ENCODE results near the gene G0S2. TPM values are rescaled to one million over a fixed set of nuclear protein-coding genes. Genes with fewer than 3 reads are reported as not detected.

The G0S2 gene, protein sequence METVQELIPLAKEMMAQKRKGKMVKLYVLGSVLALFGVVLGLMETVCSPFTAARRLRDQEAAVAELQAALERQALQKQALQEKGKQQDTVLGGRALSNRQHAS
- total RNA-seq (2013): 34.0 TPM
- polyA plus RNA-seq (1,000 to 10,000 TPM in 1 of 3 donors, 100 to 1,000 TPM in 2; 176 to 1,583 (median 373) TPM), polyA minus RNA-seq (197 and 349 TPM in 2 replicates), total RNA-seq (30.5 to 532 (median 145) reads per million in 11 experiments)

DNA sequence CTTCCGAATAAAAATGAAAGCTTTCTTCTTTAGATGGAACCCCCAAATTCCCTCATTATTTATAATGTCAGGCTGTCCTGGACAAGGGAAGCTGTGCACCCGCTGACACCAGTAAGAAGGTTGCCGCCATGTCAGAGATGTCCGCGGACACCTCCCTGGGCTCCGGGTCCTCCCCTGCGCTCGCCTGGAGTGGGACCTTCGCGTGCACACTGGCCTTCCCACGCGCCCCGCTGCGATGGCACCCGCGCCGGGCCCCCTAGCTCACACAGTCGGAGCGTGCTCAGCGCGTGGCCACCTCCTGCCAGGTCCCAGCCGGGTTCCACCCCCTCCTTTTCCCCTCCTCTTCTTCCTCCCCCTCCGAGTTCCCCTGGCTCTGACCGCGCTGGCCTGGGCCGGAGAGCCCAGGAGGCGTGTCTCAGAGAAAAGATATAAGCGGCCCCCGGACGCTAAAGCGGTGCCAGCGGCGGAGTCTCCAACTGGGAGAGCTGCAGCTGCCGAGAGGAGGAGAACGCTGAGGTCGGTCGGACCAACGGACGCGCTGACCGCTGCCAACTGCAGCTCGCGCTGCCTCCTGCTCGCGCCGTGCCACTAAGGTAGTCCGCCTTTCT lies at the start of gene G0S2:
Gene G0S2 (plus strand): TSS at position 456 of the 608 bp plus-strand sequence. CDS start 273 bp downstream, outside the sequence.
- no peaks in the 10 kb centered on the region for H3K9me3 ChIP-seq (replicated peaks in 1 of 2; ENCODE audit: control insufficient read depth in 1 of 2, insufficient read depth in 1 of 2, low read length in 2 of 2)
- peaks cover 73% of the 10 kb centered on the region for H3K4me1 Mint-ChIP-seq
- peaks cover 4 to 31% (median 15%) of the 10 kb centered on the region in 7 donors for H3K9me3 Mint-ChIP-seq
- H3K27me3 ChIP-seq (ENCODE audit: control insufficient read depth in 2 of 2, insufficient read depth in 2 of 2, low read length in 2 of 2): peaks cover 36 to 52% of the 10 kb centered on the region in 2 donors
- DNase-seq: peak; percentile 60 to 91 (median 88)
- peak within 1 kb of the TSS; percentile 38 to 80 (median 46) for H3K4me3 ChIP-seq (replicated peaks in 1 of 3; ENCODE audit: low read depth in 2 of 3, low read length in 3 of 3)
- peak within 1 kb of the TSS; percentile 79 for H3K9ac ChIP-seq (ENCODE audit: insufficient read depth, low read length, poor library complexity, severe bottlenecking)
- TF ChIP-seq, protein P1, sequence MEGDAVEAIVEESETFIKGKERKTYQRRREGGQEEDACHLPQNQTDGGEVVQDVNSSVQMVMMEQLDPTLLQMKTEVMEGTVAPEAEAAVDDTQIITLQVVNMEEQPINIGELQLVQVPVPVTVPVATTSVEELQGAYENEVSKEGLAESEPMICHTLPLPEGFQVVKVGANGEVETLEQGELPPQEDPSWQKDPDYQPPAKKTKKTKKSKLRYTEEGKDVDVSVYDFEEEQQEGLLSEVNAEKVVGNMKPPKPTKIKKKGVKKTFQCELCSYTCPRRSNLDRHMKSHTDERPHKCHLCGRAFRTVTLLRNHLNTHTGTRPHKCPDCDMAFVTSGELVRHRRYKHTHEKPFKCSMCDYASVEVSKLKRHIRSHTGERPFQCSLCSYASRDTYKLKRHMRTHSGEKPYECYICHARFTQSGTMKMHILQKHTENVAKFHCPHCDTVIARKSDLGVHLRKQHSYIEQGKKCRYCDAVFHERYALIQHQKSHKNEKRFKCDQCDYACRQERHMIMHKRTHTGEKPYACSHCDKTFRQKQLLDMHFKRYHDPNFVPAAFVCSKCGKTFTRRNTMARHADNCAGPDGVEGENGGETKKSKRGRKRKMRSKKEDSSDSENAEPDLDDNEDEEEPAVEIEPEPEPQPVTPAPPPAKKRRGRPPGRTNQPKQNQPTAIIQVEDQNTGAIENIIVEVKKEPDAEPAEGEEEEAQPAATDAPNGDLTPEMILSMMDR (IDR thresholded peaks at IDR 0.05): no peak
- H3K4me2 ChIP-seq (replicated peaks; ENCODE audit: extremely low read depth, low read length, poor library complexity, severe bottlenecking): peak within 1 kb of the TSS; percentile 77
- no peaks in the 10 kb centered on the region for H3K79me2 ChIP-seq (ENCODE audit: insufficient read depth, low read length)
- WGBS (ENCODE audit: insufficient coverage): 2% methylated on average over 44 of the region's 47 CpGs
- peaks cover 56 to 57% (median 57%) of the 10 kb centered on the region in 3 donors for H3K27me3 Mint-ChIP-seq (ENCODE audit: low read depth in 3 of 3)
- peaks cover 9% of the 10 kb centered on the region for H4K20me1 ChIP-seq (ENCODE audit: insufficient read depth, low read length)
- H3K4me1 ChIP-seq (ENCODE audit: control insufficient read depth in 1 of 2, insufficient read depth in 2 of 2, low read length in 2 of 2): peaks cover 48 to 51% of the 10 kb centered on the region in 2 donors
- peaks cover 13 to 46% of the 10 kb centered on the region in 2 donors for H3K36me3 Mint-ChIP-seq
- H3K4me3 Mint-ChIP-seq: peak within 1 kb of the TSS; percentile 94 to 96
- H2AFZ ChIP-seq (ENCODE audit: insufficient read depth, low read depth, low read length, poor library complexity, severe bottlenecking): peak within 1 kb of the TSS; percentile 54
- no peaks in the 10 kb centered on the region for H3K36me3 ChIP-seq (replicated peaks in 1 of 2; ENCODE audit: control insufficient read depth in 1 of 2, insufficient read depth in 2 of 2, low read length in 2 of 2)
- intact Hi-C loops (cut with micrococcal nuclease): loop anchor here in 1 of 2 donors (5.0 to 10.0 kb wide), 3 partner anchors 33 to 92 kb away; no protein-coding TSS in a partner anchor
- H3K27ac Mint-ChIP-seq: peak within 1 kb of the TSS; percentile 92 to 98 (median 96)
- peak within 1 kb of the TSS; percentile 18 to 90 for H3K27ac ChIP-seq (ENCODE audit: low read depth in 1 of 2, low read length in 2 of 2)

DNA sequence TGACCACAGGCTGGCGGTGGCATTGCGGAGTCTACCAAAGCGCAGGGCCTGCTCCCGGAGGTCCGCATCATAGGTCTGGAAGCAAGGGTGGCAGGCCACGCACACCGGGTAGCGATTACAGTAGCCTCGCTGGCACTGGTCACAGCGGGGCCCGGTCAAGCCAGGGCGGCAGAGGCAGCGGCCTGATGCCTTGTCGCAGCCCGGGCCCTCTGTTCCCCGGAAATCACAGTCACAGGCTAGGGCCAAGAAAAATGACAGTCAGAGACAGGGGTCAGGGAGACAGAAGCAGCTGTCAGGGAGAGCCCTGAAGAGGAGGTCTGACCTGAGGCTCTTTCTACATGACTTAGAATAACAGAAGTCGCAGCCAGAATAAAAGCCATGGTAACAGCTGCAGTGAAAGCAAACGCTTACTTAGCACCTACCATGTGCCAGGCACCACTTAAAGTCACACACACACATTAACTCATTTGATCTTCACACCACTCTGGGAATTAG lies 49.4 kb upstream of the G0S2 start:
- peaks cover 19 to 37% (median 31%) of the 10 kb centered on the region in 3 donors for H3K27me3 Mint-ChIP-seq (ENCODE audit: low read depth in 3 of 3)
- Histone ChIP-seq H3K4me1 (ENCODE audit: control insufficient read depth in 1 of 2, insufficient read depth in 2 of 2, low read length in 2 of 2) (peaks cover 20% of the 10 kb centered on the region in 2 donors), H2AFZ (ENCODE audit: insufficient read depth, low read depth, low read length, poor library complexity, severe bottlenecking) (no peak overlapping the region), H3K9me3 (replicated peaks in 1 of 2; ENCODE audit: control insufficient read depth in 1 of 2, insufficient read depth in 1 of 2, low read length in 2 of 2) (no peaks in the 10 kb centered on the region), H4K20me1 (ENCODE audit: insufficient read depth, low read length) (no peaks in the 10 kb centered on the region), H3K36me3 (replicated peaks in 1 of 2; ENCODE audit: control insufficient read depth in 1 of 2, insufficient read depth in 2 of 2, low read length in 2 of 2) (no peaks in the 10 kb centered on the region), H3K79me2 (ENCODE audit: insufficient read depth, low read length) (no peaks in the 10 kb centered on the region), H3K9ac (ENCODE audit: insufficient read depth, low read length, poor library complexity, severe bottlenecking) (no peak overlapping the region), H3K4me3 (replicated peaks in 1 of 3; ENCODE audit: low read depth in 2 of 3, low read length in 3 of 3) (no peak overlapping the region), H3K27ac (ENCODE audit: low read depth in 1 of 2, low read length in 2 of 2) (no peak overlapping the region), H3K27me3 (ENCODE audit: control insufficient read depth in 2 of 2, insufficient read depth in 2 of 2, low read length in 2 of 2) (peaks cover 0 to 8% of the 10 kb centered on the region in 2 donors), H3K4me2 (replicated peaks; ENCODE audit: extremely low read depth, low read length, poor library complexity, severe bottlenecking) (no peak overlapping the region)
- no peak overlapping the region for H3K4me3 Mint-ChIP-seq
- WGBS (ENCODE audit: insufficient coverage): 96% methylated on average over 18 of the region's 18 CpGs
- H3K36me3 Mint-ChIP-seq: no peaks in the 10 kb centered on the region
- TF ChIP-seq, protein P1 (IDR thresholded peaks at IDR 0.05): no peak
- intact Hi-C loops (cut with micrococcal nuclease): loop anchor here in 1 of 2 donors (5.0 to 10.0 kb wide), 3 partner anchors 49 to 66 kb away; partner anchors contain the start of gene G0S2
- peaks cover 27% of the 10 kb centered on the region for H3K4me1 Mint-ChIP-seq
- DNase-seq: no peak
- peak overlapping the region in 6 of 7 donors; percentile 41 to 93 (median 72) for H3K27ac Mint-ChIP-seq
- peaks cover 0 to 8% (median 4%) of the 10 kb centered on the region in 7 donors for H3K9me3 Mint-ChIP-seq
